ENCODE data around the gene CDX2.

GRCh38 chr13:28012896-28013295, 43.8 kb upstream of the CDX2 start:
- TF ChIP-seq, protein P1, sequence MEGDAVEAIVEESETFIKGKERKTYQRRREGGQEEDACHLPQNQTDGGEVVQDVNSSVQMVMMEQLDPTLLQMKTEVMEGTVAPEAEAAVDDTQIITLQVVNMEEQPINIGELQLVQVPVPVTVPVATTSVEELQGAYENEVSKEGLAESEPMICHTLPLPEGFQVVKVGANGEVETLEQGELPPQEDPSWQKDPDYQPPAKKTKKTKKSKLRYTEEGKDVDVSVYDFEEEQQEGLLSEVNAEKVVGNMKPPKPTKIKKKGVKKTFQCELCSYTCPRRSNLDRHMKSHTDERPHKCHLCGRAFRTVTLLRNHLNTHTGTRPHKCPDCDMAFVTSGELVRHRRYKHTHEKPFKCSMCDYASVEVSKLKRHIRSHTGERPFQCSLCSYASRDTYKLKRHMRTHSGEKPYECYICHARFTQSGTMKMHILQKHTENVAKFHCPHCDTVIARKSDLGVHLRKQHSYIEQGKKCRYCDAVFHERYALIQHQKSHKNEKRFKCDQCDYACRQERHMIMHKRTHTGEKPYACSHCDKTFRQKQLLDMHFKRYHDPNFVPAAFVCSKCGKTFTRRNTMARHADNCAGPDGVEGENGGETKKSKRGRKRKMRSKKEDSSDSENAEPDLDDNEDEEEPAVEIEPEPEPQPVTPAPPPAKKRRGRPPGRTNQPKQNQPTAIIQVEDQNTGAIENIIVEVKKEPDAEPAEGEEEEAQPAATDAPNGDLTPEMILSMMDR (IDR thresholded peaks at IDR 0.05; ENCODE audit: poor library complexity, severe bottlenecking): no peak
- no peak for TF ChIP-seq RAD21 (conservative IDR thresholded peaks at IDR 0.05)
- TF ChIP-seq POLR2AphosphoS5 (IDR thresholded peaks at IDR 0.05): no peak
- no peak for TF ChIP-seq TAF1 (IDR thresholded peaks at IDR 0.05; ENCODE audit: low read depth)

Data from neural cell (in vitro differentiated cells).